ENCODE measurements around the gene PRELID2. TPM values are rescaled to one million over a fixed set of nuclear protein-coding genes. Genes with fewer than 3 reads are reported as not detected.

PRELID2 gene
- polyA plus RNA-seq, 6 donors from 2014 or later = 2.8 to 5.3 (median 4.2) TPM

- Mint-ChIP-seq H3K36me3 (no peaks in the 10 kb centered on the region), H3K4me3 (peak overlapping the region in 1 of 8 donors; percentile 35), H3K27me3 (no peaks in the 10 kb centered on the region), H3K27ac (no peak overlapping the region), H3K9me3 (no peaks in the 10 kb centered on the region), H3K4me1 (no peaks in the 10 kb centered on the region)
- ATAC-seq (ENCODE audit: low read depth in 2 of 2) = no peak
- DNase-seq = no peak
These were observed 56.8 kb downstream of the PRELID2 start for GRCh38 chr5:145778144-145778900.

GRCh38 chr5:145777445-145778063, 57.6 kb downstream of the PRELID2 start:
- H3K4me1 Mint-ChIP-seq = no peaks in the 10 kb centered on the region
- H3K27ac Mint-ChIP-seq = no peak overlapping the region
- no peak overlapping the region for H3K4me3 Mint-ChIP-seq
- DNase-seq (no peak), ATAC-seq (ENCODE audit: low read depth in 2 of 2) (no peak)
- H3K36me3 Mint-ChIP-seq = peaks cover 0 to under 1% of the 10 kb centered on the region in 2 donors
- H3K9me3 Mint-ChIP-seq = no peaks in the 10 kb centered on the region
- no peaks in the 10 kb centered on the region for H3K27me3 Mint-ChIP-seq

- no peak for ATAC-seq (ENCODE audit: low read depth in 2 of 2)
- DNase-seq = no peak
- Mint-ChIP-seq H3K27ac (no peak overlapping the region), H3K36me3 (peaks cover 0 to 4% of the 10 kb centered on the region in 2 donors), H3K9me3 (no peaks in the 10 kb centered on the region), H3K27me3 (no peaks in the 10 kb centered on the region), H3K4me1 (no peaks in the 10 kb centered on the region), H3K4me3 (no peak overlapping the region)
These were observed 58.3 kb downstream of the PRELID2 start for GRCh38 chr5:145776886-145777285.

- no peak for DNase-seq
- Mint-ChIP-seq H3K27me3 (no peaks in the 10 kb centered on the region), H3K4me1 (no peaks in the 10 kb centered on the region), H3K4me3 (no peak overlapping the region), H3K9me3 (no peaks in the 10 kb centered on the region), H3K27ac (no peak overlapping the region), H3K36me3 (peaks cover 0 to 4% of the 10 kb centered on the region in 2 donors)
- no peak for ATAC-seq (ENCODE audit: low read depth in 2 of 2)
These were observed 59.2 kb downstream of the PRELID2 start for GRCh38 chr5:145775893-145776444.

GRCh38 chr5:145775411-145775810, 59.7 kb downstream of the PRELID2 start:
- no peak overlapping the region for H3K4me3 Mint-ChIP-seq
- ATAC-seq (ENCODE audit: low read depth in 2 of 2) (no peak), DNase-seq (no peak)
- no peaks in the 10 kb centered on the region for H3K27me3 Mint-ChIP-seq
- H3K36me3 Mint-ChIP-seq = peaks cover 0 to 4% of the 10 kb centered on the region in 2 donors
- no peaks in the 10 kb centered on the region for H3K4me1 Mint-ChIP-seq
- no peaks in the 10 kb centered on the region for H3K9me3 Mint-ChIP-seq
- H3K27ac Mint-ChIP-seq = no peak overlapping the region

- no peak overlapping the region for H3K4me3 Mint-ChIP-seq
- H3K36me3 Mint-ChIP-seq = peaks cover 0 to 4% of the 10 kb centered on the region in 2 donors
- H3K27ac Mint-ChIP-seq = peak overlapping the region in 1 of 6 donors; percentile 45
- H3K4me1 Mint-ChIP-seq = no peaks in the 10 kb centered on the region
- H3K27me3 Mint-ChIP-seq = no peaks in the 10 kb centered on the region
- H3K9me3 Mint-ChIP-seq = no peaks in the 10 kb centered on the region
- no peak for DNase-seq
- no peak for ATAC-seq (ENCODE audit: low read depth in 2 of 2)
These were observed 60.7 kb downstream of the PRELID2 start for GRCh38 chr5:145774442-145774841.

GRCh38 chr5:145772466-145772865, 62.7 kb downstream of the PRELID2 start:
- no peaks in the 10 kb centered on the region for H3K27me3 Mint-ChIP-seq
- H3K27ac Mint-ChIP-seq = no peak overlapping the region
- ATAC-seq (ENCODE audit: low read depth in 2 of 2) (no peak), DNase-seq (no peak)
- peaks cover 0 to 6% of the 10 kb centered on the region in 2 donors for H3K36me3 Mint-ChIP-seq
- peaks cover 0 to 2% (median 0%) of the 10 kb centered on the region in 7 donors for H3K9me3 Mint-ChIP-seq
- no peaks in the 10 kb centered on the region for H3K4me1 Mint-ChIP-seq
- no peak overlapping the region for H3K4me3 Mint-ChIP-seq

- H3K4me1 Mint-ChIP-seq = no peaks in the 10 kb centered on the region
- peaks cover 0 to 6% (median 0%) of the 10 kb centered on the region in 7 donors for H3K9me3 Mint-ChIP-seq
These were observed 66.3 kb downstream of the PRELID2 start for GRCh38 chr5:145768863-145769262.

GRCh38 chr5:145764325-145764724, 70.8 kb downstream of the PRELID2 start:
- H3K4me1 Mint-ChIP-seq = no peaks in the 10 kb centered on the region

More at GRCh38 chr5:145768863-145769262, 66.3 kb downstream of the PRELID2 start:
- Mint-ChIP-seq H3K36me3 (peaks cover 0 to 9% of the 10 kb centered on the region in 2 donors), H3K4me3 (no peak overlapping the region), H3K27me3 (no peaks in the 10 kb centered on the region), H3K27ac (no peak overlapping the region)
- DNase-seq (no peak), ATAC-seq (ENCODE audit: low read depth in 2 of 2) (no peak)

GRCh38 chr5:145762833-145763232, 72.3 kb downstream of the PRELID2 start:
- Mint-ChIP-seq H3K4me3 (no peak overlapping the region), H3K36me3 (peaks cover 0 to 5% of the 10 kb centered on the region in 2 donors), H3K4me1 (no peaks in the 10 kb centered on the region), H3K27ac (no peak overlapping the region), H3K27me3 (no peaks in the 10 kb centered on the region), H3K9me3 (peaks cover 0 to 6% (median 0%) of the 10 kb centered on the region in 7 donors)
- ATAC-seq (ENCODE audit: low read depth in 2 of 2) = no peak
- no peak for DNase-seq

More at GRCh38 chr5:145764325-145764724, 70.8 kb downstream of the PRELID2 start:
- Mint-ChIP-seq H3K9me3 (peaks cover 0 to 6% (median 0%) of the 10 kb centered on the region in 7 donors), H3K27me3 (no peaks in the 10 kb centered on the region), H3K4me3 (no peak overlapping the region), H3K36me3 (peaks cover 0 to 5% of the 10 kb centered on the region in 2 donors), H3K27ac (no peak overlapping the region)
- ATAC-seq (ENCODE audit: low read depth in 2 of 2) (no peak), DNase-seq (no peak)

- Mint-ChIP-seq H3K27me3 (no peaks in the 10 kb centered on the region), H3K36me3 (no peaks in the 10 kb centered on the region), H3K4me1 (no peaks in the 10 kb centered on the region), H3K4me3 (no peak overlapping the region), H3K27ac (no peak overlapping the region), H3K9me3 (no peaks in the 10 kb centered on the region)
- no peak for ATAC-seq (ENCODE audit: low read depth in 2 of 2)
- no peak for DNase-seq
These were observed 73.9 kb downstream of the PRELID2 start for GRCh38 chr5:145761254-145761653.

GRCh38 chr5:145760660-145761059, 74.5 kb downstream of the PRELID2 start:
- Mint-ChIP-seq H3K27me3 (no peaks in the 10 kb centered on the region), H3K9me3 (no peaks in the 10 kb centered on the region), H3K36me3 (no peaks in the 10 kb centered on the region), H3K4me3 (no peak overlapping the region), H3K27ac (no peak overlapping the region), H3K4me1 (no peaks in the 10 kb centered on the region)
- no peak for DNase-seq
- no peak for ATAC-seq (ENCODE audit: low read depth in 2 of 2)

GRCh38 chr5:145752947-145753346, 82.2 kb downstream of the PRELID2 start:
- Mint-ChIP-seq H3K4me3 (no peak overlapping the region), H3K4me1 (no peaks in the 10 kb centered on the region), H3K27me3 (no peaks in the 10 kb centered on the region), H3K27ac (no peak overlapping the region), H3K36me3 (peaks cover 4 to 9% of the 10 kb centered on the region in 2 donors), H3K9me3 (peaks cover 3 to 22% (median 10%) of the 10 kb centered on the region in 7 donors)
- ATAC-seq (ENCODE audit: low read depth in 2 of 2) = no peak
- no peak for DNase-seq

GRCh38 chr5:145752534-145752933, 82.6 kb downstream of the PRELID2 start:
- H3K4me1 Mint-ChIP-seq = no peaks in the 10 kb centered on the region
- peaks cover 4 to 9% of the 10 kb centered on the region in 2 donors for H3K36me3 Mint-ChIP-seq
- H3K9me3 Mint-ChIP-seq = peaks cover 4 to 25% (median 11%) of the 10 kb centered on the region in 7 donors
- DNase-seq = no peak
- H3K27ac Mint-ChIP-seq = no peak overlapping the region
- no peak for ATAC-seq (ENCODE audit: low read depth in 2 of 2)
- H3K4me3 Mint-ChIP-seq = no peak overlapping the region
- H3K27me3 Mint-ChIP-seq = no peaks in the 10 kb centered on the region

Measured in naive B cell (primary cell).